Islet precursor cell (in vitro differentiated cells): ENCODE results near the gene GLS.
"Not testable (repeated sequence)": the region's sequence is repeated elsewhere in the genome, so short reads cannot be mapped to it uniquely, and the experiment has no call there.

Experiments used
- DNase-seq: peaks from one replicate; pipeline ENCODE4 v3.0.0-alpha.2; 2018

Gene GLS

DNA sequence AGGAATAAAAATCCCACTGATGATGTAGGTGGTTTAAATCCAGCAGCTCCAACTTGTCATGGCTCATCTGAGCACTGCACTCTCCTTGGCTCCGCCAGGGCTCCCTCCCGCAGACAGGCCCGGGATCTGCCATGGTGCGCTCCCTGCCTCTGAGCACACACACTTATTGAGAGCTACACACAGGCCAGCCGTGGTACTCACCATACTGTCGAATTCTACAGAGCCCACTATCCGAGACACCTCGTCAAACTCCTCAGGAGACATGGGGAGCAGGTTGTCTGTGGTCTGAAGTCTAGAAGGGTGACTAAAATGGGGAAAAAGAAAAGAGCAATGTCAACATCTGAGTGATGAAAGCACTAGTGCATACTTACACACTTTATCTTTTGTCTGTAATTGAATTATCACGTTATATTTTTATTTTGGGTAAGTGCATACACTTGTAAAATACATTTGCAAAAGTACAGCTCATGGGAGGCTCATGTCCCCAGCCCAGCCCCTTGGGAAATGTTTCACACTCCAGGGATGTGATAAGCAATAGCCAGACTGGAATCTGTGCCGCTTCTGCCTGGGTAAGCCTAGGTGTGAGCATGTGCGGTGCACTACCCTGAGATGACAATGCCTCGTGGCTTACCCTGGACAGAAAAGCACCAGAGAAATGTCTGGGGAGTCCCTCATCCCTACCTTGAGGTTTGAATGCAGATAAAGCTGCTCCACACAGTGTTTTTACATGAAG is 94.2 kb downstream of the GLS start:
- no peak for DNase-seq

DNA sequence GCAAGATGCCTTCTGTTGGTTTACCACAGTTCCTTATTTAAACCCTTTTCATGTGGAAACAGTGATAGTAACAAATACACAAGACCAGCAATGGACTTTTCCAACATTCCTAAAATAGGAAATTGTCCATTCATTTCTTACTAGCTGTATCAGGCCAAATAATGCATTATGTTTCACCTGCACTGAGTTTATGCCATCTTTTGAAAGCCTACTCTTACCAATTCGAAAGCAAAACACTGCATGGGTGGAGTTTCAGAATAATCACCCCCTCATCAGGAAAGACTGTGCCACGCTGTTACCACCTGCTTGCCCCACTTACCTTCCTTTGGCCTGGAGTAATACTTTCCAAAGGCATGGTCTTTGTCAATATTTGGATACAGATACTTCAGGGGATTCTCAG is 95.9 kb downstream of the GLS start:
- no peak for DNase-seq

DNA sequence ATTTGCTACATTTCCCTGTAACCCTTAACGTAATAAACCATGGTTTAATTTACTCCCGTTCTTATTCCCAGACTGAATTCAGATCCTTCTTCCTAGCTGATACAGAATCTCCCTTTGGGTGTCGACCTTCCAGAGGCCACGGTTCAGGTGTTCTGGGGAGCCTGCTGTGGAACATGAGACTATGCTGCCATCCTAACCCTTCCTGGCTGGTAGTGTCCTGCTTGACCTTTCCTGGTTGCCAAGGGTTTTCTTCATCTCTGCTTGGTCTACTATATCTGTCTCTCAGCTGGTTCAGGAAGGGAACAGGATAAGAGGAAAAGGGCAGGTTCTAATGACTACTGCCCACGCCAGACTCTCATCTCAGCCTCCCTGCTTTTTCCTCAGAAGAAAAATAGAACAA is 96.9 kb downstream of the GLS start:
- no peak for DNase-seq

DNA sequence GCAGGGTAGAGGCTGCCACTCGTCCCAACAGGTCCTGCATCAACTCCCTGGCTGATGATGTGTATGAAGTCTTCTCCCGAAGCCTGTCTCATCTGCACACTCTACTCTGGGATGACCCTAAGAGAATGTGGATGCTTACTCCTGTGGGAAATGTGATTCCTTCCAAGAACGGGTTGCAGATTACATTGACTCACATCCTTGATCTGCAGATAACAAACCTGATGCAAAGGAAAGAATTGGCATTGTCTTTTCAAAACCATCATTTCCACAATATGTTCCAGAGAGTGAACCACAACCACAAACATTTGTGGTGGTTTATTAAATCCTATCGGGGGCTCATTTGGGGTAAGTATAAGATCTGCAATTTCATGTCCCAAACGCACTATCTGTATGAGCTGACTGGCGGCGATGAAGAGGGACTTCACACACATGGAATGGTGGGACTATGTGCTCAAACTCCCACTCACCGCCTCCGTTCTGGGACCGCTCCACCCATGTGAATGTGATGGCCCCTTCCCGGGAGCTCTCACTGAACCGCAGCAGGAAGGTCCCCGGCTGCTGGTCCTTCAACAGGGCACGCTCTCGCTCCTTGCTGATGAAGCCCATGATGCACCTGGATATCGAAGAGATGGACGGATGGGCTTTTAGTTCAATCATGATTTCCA is 97.9 kb downstream of the GLS start:
- no peak for DNase-seq

DNA sequence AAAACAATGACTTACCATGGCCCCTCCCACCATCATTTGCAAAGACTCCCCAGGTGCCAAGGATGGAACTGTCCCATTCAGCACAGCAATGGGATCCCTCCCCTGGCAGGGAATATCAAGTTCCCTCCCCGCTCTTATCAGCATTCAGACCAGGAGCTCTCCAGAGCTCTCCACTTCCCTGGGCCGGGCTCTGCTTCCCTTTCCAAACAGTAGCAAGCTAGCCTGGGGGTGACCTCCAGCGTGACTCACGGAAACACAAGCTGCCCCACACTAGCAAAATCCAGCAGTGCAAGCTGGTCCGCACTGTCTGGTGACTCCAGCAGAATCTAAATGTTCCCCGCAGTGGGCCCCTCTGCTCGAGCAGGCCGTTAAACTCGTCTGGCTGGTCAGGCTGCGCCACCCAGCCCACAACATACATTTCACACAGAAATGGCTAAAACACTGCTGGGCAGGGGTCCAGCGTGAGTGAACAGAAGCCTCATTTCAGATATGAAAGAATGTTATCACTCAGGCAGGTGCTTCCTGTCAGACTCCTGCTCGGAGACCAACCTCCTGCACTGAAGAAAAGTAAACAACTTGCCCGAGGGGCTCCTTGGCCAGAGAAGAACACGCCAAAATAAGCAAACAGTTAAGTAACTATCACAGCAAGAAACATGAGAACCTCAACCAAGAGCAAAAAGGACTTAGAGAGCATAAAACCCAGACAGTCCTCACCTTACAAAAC is 99.4 kb downstream of the GLS start:
- DNase-seq: peak; percentile 98

DNA sequence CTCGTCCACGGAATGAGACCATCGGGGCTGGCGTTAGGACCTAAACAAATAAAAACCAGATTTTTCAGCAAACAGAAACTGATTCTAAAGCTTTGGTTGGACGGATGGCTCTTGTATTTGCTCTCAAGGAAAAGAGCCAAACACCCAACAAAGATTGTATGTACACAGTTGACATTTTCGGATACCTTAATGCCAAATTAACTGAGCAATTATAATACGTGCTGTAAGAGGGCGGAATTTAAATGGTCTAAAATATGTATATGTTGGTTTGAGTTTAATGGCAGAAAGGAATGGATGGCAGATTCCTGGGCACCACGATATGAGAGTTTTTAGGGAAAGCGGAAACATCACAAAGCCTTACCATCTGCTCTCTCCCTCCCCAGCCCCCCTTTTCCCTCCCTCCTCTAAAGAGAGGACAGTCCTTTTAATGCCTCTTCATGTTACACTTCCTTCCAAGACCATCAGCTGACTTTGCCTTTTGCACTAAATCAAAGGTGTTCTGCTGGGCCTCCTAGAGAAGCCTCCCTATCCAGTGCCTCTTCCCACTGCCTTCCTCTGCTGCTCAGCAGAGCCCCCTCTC is 100.1 kb downstream of the GLS start:
- no peak for DNase-seq

DNA sequence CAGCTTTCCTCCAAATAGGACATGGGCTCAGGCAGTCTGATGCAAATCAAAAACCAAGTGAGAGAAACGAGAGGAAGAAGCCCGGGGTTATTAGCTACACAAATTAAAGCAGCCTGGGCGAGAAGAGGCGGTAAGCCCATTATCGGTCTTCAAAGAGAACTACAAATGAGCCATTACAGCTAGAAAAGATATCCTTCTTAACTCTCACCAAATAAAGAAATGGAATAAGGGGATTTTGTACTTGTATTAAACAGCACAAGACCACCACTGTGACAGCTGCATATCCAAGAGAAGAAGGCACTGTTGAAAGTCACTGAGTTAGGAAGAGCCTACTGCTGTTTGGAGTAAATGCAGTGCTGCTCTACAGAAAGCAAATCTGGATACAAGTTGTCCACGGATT is 100.7 kb downstream of the GLS start:
- no peak for DNase-seq

DNA sequence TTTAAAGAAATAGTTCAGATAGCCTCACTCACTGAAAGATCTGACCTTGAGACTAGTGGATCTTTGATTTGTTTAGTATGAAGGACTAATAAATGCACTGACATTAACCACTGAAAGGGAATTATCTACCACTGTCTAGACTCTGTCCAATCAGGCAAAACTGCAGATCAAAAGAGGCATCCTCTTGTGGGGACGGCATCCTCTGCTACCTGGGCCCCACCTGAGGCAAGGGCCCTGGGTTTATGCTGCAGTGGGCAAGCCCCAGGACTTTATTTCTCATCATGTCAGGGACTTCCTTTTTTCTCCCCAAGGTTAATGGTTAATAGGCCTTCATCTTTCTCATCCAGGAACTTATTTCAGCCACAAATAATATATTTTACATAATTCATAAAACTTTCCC is 101.1 kb downstream of the GLS start:
- DNase-seq: no peak

DNA sequence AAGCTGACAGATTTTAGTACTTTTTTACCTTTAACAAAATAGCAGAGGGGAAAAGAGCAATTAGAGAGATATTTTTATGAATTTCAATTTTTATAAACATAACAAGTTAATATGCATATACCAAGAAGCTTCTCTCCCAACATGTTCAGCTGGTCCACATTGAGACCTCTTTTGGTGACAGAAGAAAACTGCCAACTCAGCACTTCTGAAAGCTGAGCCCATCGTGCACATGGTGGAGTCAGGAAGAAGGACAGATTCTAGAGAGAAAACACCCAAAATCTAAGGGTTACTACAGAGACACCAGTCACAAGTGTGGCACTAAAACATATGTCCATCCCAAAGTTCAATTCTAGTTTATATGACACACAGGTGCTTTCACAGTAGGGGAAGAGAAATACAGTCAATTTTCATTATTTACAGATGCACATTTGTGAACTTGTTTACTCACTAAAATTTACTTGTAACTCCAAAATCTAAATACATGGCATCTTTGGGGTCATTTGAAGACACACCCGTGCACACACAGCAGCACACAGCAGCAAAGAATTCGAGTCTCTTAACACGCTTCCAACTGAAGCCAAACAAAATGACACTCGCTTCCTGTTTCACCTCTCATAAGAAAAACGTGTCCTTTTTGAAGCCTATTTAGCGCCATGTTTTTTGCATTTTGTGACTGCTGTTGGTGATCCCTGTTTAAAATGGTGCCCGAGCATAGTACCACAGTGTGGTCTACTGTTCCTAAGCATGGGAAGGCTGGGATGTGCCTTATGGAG is 101.8 kb downstream of the GLS start:
- no peak for DNase-seq

DNA sequence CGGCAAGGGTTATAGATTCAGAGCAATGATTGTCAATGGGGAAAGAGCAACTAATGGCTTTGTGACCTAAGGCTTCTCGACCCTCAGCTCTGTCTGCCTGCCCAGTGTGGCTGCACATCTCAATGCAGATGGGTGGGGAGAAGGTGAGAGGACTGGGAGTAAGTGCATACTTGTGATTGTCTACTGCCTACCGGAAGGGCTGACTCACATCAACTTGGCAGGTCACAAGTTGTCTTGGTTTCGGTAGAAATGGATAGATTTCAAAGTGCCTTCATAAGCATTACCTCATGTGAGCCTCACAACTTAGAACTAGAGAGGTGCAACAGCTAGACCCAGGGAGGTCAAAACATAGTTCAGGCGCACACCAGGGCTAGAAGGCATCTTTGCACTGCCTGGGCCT is 104.0 kb downstream of the GLS start:
- peak; percentile 74 for DNase-seq

DNA sequence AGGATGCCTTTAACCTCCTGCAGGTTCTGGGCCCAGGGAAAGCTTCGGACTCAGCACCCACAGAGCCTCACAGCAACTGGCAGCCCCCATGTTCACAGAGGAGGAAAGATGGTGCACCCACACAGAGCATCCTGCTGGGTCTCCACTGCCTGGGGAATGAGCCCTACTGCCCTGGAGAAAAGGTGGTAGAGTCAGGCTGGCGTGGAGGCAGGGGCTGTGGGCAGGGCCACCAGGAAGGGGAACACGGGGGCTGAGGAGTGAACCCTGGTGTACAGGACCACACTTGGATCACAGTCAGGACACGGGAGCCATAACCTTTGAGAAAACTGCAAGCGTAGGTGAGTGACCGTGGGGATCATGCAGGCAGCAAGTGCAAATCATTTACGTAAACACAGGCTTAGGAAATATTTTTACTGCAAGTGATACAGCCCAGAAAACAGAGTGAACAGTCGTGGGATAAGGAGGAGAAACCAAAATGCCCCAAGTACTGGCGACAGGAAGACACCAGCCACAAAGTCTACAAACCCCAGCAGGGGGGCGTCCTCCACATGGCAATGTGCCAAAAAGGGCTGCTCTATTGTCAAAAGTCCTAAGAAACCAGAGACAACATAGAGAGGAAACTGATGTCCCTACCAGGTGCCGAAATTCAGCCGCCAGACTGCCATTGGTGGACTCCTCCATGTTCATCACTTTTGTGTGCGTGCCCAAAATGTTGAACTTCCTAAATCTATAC is 105.8 kb downstream of the GLS start:
- DNase-seq: no peak

DNA sequence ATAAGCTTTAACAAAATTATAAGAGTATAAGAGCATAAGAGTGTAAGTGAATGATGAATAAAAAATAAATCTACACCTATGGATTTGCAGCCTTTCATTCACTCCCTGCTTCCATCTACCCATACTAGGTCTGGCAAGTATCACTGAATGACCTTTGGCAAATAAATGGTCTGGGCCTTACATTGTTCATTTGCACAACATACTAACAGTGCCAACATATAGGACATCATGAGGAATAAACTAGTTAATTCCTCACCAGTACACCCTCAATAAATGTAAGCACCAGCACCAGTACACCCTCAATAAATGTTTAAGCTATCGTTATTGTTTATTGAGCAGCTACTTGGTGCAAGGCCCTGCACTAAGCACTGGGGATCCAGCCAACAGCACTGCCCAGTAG is 106.5 kb downstream of the GLS start:
- DNase-seq: no peak

DNA sequence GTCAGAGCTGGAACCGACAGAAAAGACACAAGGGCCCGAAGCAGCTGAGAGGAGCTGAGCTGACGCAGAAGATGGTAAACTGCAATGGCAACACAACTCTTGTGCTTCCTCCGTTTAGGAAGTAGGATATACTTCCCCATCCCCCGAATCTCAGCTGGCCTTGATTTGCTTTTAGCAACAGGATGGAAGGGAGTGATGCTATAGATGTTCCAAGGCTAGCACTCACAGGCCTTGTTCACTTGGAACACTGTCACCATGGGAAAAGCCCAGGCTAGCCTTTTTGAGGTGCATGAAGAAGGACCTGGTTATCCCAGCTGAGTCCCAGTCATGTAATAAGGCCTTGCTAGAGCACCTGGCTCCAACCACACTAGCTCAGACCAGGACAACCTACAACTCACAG is 107.3 kb downstream of the GLS start:
- DNase-seq: no peak

DNA sequence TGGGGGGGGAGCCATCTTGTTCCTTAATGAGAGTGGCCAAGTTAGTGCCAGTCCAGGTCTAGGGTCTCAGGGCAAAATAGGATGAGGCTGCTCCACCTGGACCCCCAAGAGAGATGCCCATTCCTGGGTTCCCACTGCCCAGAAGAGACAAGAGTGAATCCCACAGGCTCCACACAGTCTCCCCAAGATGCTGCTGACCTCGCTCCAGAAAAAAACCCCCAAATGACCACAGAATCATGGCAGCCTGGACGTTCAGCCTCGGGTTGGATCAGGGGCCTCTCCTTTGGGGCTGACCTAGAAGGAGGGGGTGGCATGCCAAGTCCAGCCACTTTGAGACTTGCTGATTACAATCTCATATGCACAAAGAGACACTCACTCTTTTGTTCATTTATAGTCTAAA is 108.3 kb downstream of the GLS start:
- no peak for DNase-seq

DNA sequence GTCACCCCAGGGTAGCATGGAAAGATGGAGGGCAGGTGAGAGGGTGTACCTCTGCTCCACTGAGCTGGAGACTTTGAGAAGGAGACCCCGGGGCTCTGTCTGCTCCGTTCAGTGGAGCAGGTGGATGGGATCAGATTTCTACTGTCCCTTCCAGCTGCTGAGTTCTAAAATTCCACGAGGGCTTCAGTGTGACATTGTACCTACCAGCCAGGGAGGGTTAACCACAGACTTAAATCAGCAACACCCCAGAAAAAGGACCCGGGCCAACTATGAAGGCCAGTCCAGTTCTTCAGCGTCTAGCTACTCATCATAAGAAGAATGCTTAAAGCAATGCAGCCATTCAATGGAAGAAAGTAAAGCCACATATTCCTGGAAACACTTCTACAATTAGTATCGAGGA is 109.5 kb downstream of the GLS start:
- DNase-seq: no peak

DNA sequence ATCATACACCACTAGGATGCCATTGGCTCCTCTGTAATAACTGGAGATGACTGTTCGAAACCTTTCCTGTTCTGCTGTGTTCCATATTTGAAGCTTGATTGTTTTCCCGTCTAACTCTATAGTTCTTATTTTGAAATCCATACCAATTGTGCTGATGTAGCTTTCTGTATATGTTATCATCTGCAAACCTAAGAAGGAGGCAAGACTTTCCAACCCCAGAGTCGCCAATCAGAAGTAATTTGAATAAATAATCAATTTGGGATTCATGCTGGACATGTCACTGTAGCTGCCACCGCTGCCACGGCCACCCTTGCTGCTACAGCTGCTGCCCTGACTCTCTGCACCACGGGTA is 112.6 kb downstream of the GLS start:
- no peak for DNase-seq

DNA sequence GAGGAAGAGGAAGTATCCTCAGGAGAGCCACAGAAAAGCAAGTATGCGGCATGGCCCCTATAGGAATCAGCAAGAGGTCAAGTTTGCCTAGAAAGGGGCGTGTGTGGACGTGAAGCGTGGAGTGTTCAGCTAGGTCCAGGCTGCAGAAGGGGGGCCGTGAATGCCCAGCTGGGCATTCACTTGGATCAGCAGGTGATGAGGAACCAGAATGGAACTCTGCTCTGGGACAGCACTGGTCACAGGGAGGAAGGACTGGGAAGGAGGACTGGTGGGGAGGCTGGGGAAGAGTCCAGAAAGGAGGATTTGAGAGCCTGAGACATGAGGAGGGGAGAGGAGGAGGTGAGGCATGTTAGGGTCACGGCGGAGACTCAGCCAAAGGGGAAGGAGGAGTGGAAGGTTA is 113.5 kb downstream of the GLS start:
- DNase-seq: no peak

DNA sequence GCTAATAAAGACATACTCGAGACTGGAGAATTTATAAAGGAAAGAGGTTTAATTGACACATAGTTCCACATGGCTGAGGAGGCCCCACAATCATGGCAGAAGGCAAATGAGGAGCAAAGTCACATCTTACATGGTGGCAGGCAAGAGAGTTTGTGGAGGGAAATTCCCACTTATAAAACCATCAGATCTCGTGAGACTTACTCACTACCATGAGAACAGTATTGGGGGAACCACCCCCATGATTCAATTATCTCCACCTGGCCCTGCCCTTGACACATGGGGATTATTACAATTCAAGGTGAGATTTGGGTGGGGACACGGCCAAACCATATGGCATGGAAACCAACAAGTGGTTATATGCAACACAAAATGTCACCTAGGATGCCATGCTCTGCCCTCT is 114.7 kb downstream of the GLS start:
- DNase-seq: not testable (repeated sequence)

DNA sequence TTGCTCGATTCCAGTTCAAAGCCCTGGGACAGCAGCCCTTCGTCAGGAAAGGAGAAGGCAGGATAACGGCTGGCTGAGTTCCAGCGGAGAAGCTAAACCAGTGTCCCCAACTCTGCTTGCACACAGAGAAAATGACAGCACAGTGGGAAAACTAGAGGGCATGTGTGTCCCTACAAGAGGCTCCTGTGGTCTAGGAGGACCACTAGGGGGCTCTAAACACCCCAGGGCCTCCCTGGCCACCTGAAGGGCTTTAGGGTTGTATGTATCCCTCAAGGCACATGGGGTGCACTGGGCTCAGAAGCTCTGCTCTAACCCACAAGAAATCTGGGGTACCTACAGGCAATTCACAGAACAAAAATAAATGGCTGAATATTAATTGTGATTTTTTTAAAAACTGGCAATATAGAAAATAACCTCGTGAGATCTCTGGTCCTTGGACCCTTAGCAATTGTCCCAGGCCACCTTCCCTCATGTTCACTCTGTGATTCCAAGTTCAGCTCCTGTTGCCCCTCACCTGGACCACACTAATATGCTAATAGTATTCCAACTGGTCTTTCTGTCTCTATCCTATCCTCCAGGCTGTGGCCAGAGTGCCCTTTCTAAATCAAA is 115.8 kb downstream of the GLS start:
- peak; percentile 72 for DNase-seq

DNA sequence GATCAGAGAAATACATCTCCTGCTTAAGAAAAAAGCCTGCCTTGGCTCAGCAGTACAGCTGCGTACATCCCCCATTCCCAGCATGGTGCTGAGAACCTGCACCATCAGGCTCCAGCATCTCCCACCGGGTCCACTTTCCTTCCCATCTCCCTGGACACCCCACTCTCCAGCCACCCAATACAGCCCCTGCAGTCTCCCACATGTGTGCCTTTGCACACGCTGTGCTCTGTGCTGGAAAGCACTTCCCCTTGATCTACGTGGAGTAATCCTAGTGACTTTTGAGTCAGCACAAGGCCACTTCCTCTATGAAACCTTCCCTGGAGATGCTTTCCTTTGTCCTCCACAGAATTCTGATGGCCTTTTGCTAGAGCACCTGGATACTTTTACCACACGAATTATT is 116.3 kb downstream of the GLS start:
- no peak for DNase-seq

DNA sequence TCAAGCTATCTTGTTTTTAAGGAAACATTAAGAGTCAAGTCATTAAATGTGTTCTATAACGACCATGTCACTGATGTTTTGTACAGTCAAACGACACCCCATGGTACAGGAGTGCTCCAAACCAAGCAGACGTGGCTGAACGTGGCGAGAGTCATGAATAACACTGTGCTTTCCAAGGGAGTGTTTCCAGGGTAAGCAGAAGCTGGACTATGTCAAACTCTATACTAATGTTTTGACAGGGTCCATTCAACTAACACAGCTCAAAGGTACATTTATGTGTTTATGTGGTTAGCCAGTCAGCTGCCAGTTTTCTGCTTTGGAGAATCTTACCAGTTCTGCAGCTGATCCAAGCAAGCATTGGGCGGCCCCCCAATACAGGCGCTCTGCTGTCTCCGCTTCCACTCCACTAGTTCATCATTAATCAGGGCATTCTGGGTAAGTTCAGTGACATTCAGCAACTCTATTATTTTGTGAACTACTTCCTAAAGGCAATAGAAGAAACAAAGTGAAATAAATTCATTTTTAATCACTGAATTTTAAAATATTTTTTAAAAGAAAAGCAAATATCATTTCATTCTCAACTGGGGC is 117.0 kb downstream of the GLS start:
- no peak for DNase-seq

DNA sequence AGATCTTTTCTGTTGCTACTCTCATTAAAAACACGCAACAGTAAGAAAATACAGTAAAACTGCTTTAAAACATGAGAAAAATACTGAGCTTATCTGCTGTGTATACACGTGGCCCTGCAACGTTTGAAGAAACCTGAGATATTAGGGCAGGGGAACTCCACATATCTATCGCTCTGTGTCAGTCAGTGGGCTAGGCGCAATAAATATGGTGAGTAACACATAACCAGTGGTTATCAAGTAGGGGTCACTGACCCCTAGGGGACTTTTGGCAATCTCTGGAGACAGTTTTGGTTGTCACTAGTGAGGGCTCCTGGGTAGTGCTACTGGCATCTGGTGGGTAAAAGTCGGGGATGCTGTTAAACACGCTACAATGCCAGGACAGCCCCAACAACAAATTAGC is 118.4 kb downstream of the GLS start:
- no peak for DNase-seq
